Coronary artery (tissue), 2 donors: ENCODE data around the gene CDH9.
"Not testable (repeated sequence)": the region's sequence is repeated elsewhere in the genome, so short reads cannot be mapped to it uniquely, and the experiment has no call there.

Experiments
- DNase-seq: peaks from one replicate; pipeline ENCODE4 v3.0.0-alpha.2; 2017; ENCODE audit warnings: low spot score
- H3K27ac ChIP-seq, 2 donors: fragments of 200-600 bp; sonication (generic); one replicate each; pipeline ENCODE4 v1.5.1; 2016 to 2019
- H3K4me3 ChIP-seq: fragments of 200-600 bp; sonication (generic); 2 replicates; pipeline ENCODE4 v1.5.1; 2016; ENCODE audit warnings: mild to moderate bottlenecking, moderate library complexity
- CTCF ChIP-seq: fragments of 200-600 bp; sonication (generic); IDR thresholded peaks from one replicate; pipeline ENCODE4 v1.5.1; 2019; ENCODE audit warnings: antibody characterized with exemption

Gene CDH9

GRCh38 chr5:26877154-26877553 is 161.2 kb downstream of the CDH9 start:
- TF ChIP-seq CTCF: no peak

GRCh38 chr5:26872337-26872736 is 166.0 kb downstream of the CDH9 start:
- Histone ChIP-seq H3K27ac (no peak overlapping the region), H3K4me3 (no peak overlapping the region)
- TF ChIP-seq CTCF: no peak
- no peak for DNase-seq

More at GRCh38 chr5:26877154-26877553, 161.2 kb downstream of the CDH9 start:
- DNase-seq: no peak
- no peak overlapping the region for H3K4me3 ChIP-seq
- no peak overlapping the region for H3K27ac ChIP-seq

- no peak for DNase-seq
- Histone ChIP-seq H3K27ac (no peak overlapping the region), H3K4me3 (no peak overlapping the region)
- no peak for TF ChIP-seq CTCF
Observed at GRCh38 chr5:26869781-26870180, 168.6 kb downstream of the CDH9 start.

- no peak overlapping the region for H3K27ac ChIP-seq
- no peak for DNase-seq
- no peak for TF ChIP-seq CTCF
- no peak overlapping the region for H3K4me3 ChIP-seq
Observed at GRCh38 chr5:26868504-26868903, 169.9 kb downstream of the CDH9 start.

GRCh38 chr5:26864061-26864460 is 174.3 kb downstream of the CDH9 start:
- Histone ChIP-seq H3K27ac (no peak overlapping the region), H3K4me3 (no peak overlapping the region)
- no peak for TF ChIP-seq CTCF
- no peak for DNase-seq

- no peak for TF ChIP-seq CTCF
- no peak for DNase-seq
Observed at GRCh38 chr5:26856238-26856637, 182.1 kb downstream of the CDH9 start.

GRCh38 chr5:26852450-26852849 is 185.9 kb downstream of the CDH9 start:
- H3K4me3 ChIP-seq: not testable (repeated sequence)

More at GRCh38 chr5:26856238-26856637, 182.1 kb downstream of the CDH9 start:
- no peak overlapping the region for H3K4me3 ChIP-seq
- H3K27ac ChIP-seq: no peak overlapping the region

More at GRCh38 chr5:26852450-26852849, 185.9 kb downstream of the CDH9 start:
- H3K27ac ChIP-seq, DNase-seq: not testable (repeated sequence)
